DOHH2 (cell line): Measurements from ENCODE around the gene SCAPER.

ENCODE experiments used
- H3F3A ChIP-seq: fragments of 200-600 bp; sonication (generic), shearing (Covaris generic); 2 replicates; pipeline ENCODE4 v1.6.0; 2016; ENCODE audit warnings: antibody characterized with exemption, mild to moderate bottlenecking; ENCODE audit not compliant: control insufficient read depth, insufficient read depth
- H3K27ac ChIP-seq: fragments of 200-600 bp; sonication (generic); 2 replicates; pipeline ENCODE4 v1.5.1; 2014; ENCODE audit warnings: low read depth, mild to moderate bottlenecking, low read length, moderate library complexity
- H3K27me3 ChIP-seq: fragments of 200-600 bp; sonication (generic); 2 replicates; pipeline ENCODE4 v1.6.1; 2014; ENCODE audit warnings: mild to moderate bottlenecking, low read length, mixed read lengths; ENCODE audit not compliant: control insufficient read depth
- H3K36me3 ChIP-seq: fragments of 200-600 bp; sonication (generic); 2 replicates; pipeline ENCODE4 v1.6.1; 2014; ENCODE audit warnings: mild to moderate bottlenecking, low read length, moderate library complexity, mixed read lengths; ENCODE audit not compliant: control insufficient read depth
- H3K4me1 ChIP-seq: fragments of 200-600 bp; sonication (generic); 2 replicates; pipeline ENCODE4 v1.6.1; 2014; ENCODE audit warnings: mild to moderate bottlenecking, low read length, mixed read lengths; ENCODE audit not compliant: control insufficient read depth
- H3K4me2 ChIP-seq: fragments of 200-600 bp; sonication (generic); 2 replicates; pipeline ENCODE4 v1.6.0; 2014; ENCODE audit warnings: mild to moderate bottlenecking, low read length, moderate library complexity
- H3K4me3 ChIP-seq: fragments of 200-600 bp; sonication (generic); 2 replicates; pipeline ENCODE4 v1.5.1; 2014; ENCODE audit warnings: mild to moderate bottlenecking, low read length, mixed read lengths
- H3K79me2 ChIP-seq: fragments of 200-600 bp; sonication (generic); 2 replicates; pipeline ENCODE4 v1.6.1; 2014; ENCODE audit warnings: mild to moderate bottlenecking, low read length, mixed read lengths; ENCODE audit not compliant: control insufficient read depth
- H3K9me2 ChIP-seq: fragments of 200-600 bp; sonication (generic); replicated peaks from 2 replicates; pipeline ENCODE4 v1.6.1; 2014; ENCODE audit warnings: mild to moderate bottlenecking, low read length, mixed read lengths; ENCODE audit not compliant: control insufficient read depth
- H3K9me3 ChIP-seq: fragments of 200-600 bp; sonication (generic); 2 replicates; pipeline ENCODE4 v1.6.1; 2014; ENCODE audit warnings: antibody characterized with exemption, low read length, mixed read lengths; ENCODE audit not compliant: control insufficient read depth, insufficient read depth
- H4K20me1 ChIP-seq: fragments of 200-600 bp; sonication (generic); 2 replicates; pipeline ENCODE4 v1.6.0; 2014; ENCODE audit warnings: low read depth, mild to moderate bottlenecking, antibody characterized with exemption, low read length, moderate library complexity; ENCODE audit not compliant: control insufficient read depth, insufficient read depth
- EZH2phosphoT487 ChIP-seq: fragments of 200-600 bp; sonication (generic); IDR thresholded peaks from 2 replicates; pipeline ENCODE4 v1.6.1; 2017; ENCODE audit warnings: borderline replicate concordance, mild to moderate bottlenecking, antibody characterized with exemption, low read length, moderate library complexity, mixed read lengths
- TF ChIP-seq, protein P1 (sequence below): fragments of 200-600 bp; sonication (generic); IDR thresholded peaks from one replicate; pipeline ENCODE4 v1.5.1; 2014; ENCODE audit warnings: antibody characterized with exemption, mild to moderate bottlenecking, low read depth, low read length; ENCODE audit not compliant: poor library complexity, severe bottlenecking

Gene SCAPER

DNA sequence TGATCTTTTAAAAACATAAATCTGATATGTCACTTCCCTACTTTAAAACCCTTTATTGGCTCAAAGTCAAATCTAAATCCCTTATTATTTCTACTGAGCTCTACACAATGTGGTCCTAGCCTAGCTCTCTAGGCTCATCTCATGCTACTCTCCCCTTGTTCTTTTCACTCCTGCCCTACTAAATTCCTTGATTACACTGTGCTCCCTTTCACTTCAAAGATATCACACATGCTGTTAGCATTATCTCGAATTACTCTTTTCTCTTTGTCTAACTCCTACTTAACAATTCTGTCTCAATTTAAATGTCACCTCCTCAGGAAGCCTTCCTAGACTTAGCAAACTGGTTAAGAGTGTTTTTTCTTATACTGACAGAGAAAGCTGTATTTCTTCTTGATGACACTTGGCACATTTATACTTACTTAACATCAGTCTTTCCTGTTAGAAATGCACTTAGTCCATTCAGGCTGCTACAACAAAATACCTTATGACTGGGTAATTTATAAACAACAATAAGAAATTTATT is 102.0 kb downstream of the SCAPER start:
- Histone ChIP-seq H3K79me2 (no peaks in the 10 kb centered on the region), H3K4me3 (no peak overlapping the region), H3K9me2 (no peaks in the 10 kb centered on the region), H3K27ac (no peak overlapping the region), H3K4me2 (no peak overlapping the region), H3K9me3 (no peaks in the 10 kb centered on the region), H3K27me3 (no peaks in the 10 kb centered on the region), H3K4me1 (no peaks in the 10 kb centered on the region), H3F3A (no peaks in the 10 kb centered on the region), H3K36me3 (no peaks in the 10 kb centered on the region), H4K20me1 (no peaks in the 10 kb centered on the region)
- no peak for TF ChIP-seq EZH2phosphoT487
- TF ChIP-seq, protein P1, sequence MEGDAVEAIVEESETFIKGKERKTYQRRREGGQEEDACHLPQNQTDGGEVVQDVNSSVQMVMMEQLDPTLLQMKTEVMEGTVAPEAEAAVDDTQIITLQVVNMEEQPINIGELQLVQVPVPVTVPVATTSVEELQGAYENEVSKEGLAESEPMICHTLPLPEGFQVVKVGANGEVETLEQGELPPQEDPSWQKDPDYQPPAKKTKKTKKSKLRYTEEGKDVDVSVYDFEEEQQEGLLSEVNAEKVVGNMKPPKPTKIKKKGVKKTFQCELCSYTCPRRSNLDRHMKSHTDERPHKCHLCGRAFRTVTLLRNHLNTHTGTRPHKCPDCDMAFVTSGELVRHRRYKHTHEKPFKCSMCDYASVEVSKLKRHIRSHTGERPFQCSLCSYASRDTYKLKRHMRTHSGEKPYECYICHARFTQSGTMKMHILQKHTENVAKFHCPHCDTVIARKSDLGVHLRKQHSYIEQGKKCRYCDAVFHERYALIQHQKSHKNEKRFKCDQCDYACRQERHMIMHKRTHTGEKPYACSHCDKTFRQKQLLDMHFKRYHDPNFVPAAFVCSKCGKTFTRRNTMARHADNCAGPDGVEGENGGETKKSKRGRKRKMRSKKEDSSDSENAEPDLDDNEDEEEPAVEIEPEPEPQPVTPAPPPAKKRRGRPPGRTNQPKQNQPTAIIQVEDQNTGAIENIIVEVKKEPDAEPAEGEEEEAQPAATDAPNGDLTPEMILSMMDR, result no peak

DNA sequence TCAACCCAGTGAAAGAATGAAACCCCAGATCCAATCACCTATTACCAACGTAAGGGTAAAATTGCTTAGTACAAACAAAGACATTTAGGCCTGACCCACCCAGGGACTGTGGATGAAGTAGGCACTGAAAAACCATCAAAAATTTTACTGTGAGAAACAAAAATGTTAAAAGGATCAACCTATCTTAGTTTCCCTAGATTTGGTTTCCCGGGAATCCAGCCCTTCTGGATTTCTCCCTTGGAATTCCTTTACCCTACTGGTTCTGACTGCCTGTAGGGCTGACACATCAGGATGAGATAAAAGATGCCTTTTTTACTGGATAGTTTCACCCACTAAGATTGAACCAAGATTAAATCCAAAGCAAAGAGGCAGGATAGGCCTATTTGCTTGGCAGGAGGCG is 102.7 kb downstream of the SCAPER start:
- no peak for TF ChIP-seq EZH2phosphoT487
- TF ChIP-seq, protein P1, result no peak
- H3K9me3 ChIP-seq, result no peaks in the 10 kb centered on the region
- H3K4me2 ChIP-seq, result no peak overlapping the region

DNA sequence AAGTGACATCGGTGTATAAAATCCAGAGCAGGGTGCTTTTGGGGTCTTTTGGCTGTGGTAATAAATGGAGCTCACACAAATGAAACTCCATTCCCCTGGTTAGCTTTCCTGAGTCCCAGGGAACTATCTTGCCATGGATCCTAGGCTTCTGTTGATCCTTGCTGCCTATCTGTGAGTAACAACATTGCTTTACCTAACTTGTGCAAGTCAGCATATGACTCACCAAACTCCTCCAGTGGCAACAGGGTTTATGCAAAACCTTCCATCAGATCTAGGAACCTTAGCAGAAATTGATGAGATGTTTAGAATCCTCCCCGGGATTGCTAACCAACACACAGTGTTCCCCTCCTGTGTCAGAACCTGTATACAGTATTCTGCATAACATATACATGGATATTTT is 105.4 kb downstream of the SCAPER start:
- Histone ChIP-seq H3K4me1 (no peaks in the 10 kb centered on the region), H4K20me1 (no peaks in the 10 kb centered on the region), H3K36me3 (no peaks in the 10 kb centered on the region), H3K9me2 (no peaks in the 10 kb centered on the region), H3K4me3 (no peak overlapping the region), H3F3A (no peaks in the 10 kb centered on the region), H3K27ac (no peak overlapping the region), H3K4me2 (no peak overlapping the region), H3K79me2 (no peaks in the 10 kb centered on the region), H3K9me3 (no peaks in the 10 kb centered on the region), H3K27me3 (no peaks in the 10 kb centered on the region)
- TF ChIP-seq, protein P1, result no peak

More for the DNA sequence above, 102.7 kb downstream of the SCAPER start:
- H3K4me1 ChIP-seq, result no peaks in the 10 kb centered on the region
- no peaks in the 10 kb centered on the region for H3K27me3 ChIP-seq
- no peaks in the 10 kb centered on the region for H3K36me3 ChIP-seq
- H3K79me2 ChIP-seq, result no peaks in the 10 kb centered on the region
- no peak overlapping the region for H3K4me3 ChIP-seq
- no peaks in the 10 kb centered on the region for H3K9me2 ChIP-seq
- H3K27ac ChIP-seq, result no peak overlapping the region
- H4K20me1 ChIP-seq, result no peaks in the 10 kb centered on the region
- H3F3A ChIP-seq, result no peaks in the 10 kb centered on the region
